Esophagus squamous epithelium (tissue), 4 donors: ENCODE results near the gene IFI44L.

ENCODE experiments used
- POLR2A ChIP-seq, 4 donors: fragments of 450-650 bp; IDR thresholded peaks; one replicate each; pipeline ENCODE4 v1.6.1; 2017; ENCODE audit warnings: antibody characterized with exemption in 4 of 4, mild to moderate bottlenecking in 4 of 4, moderate library complexity in 3 of 4
- TF ChIP-seq, protein P1 (sequence below), 6 experiments: fragments of 450-650 bp in 4 of 6; fragments of 200-600 bp in 2 of 6; sonication (generic) in 2 of 6; IDR thresholded peaks; one replicate each; pipeline ENCODE4 v1.5.1; 2016 to 2019; ENCODE audit warnings: antibody characterized with exemption in 6 of 6, mild to moderate bottlenecking in 4 of 6, moderate library complexity in 4 of 6

DNA sequence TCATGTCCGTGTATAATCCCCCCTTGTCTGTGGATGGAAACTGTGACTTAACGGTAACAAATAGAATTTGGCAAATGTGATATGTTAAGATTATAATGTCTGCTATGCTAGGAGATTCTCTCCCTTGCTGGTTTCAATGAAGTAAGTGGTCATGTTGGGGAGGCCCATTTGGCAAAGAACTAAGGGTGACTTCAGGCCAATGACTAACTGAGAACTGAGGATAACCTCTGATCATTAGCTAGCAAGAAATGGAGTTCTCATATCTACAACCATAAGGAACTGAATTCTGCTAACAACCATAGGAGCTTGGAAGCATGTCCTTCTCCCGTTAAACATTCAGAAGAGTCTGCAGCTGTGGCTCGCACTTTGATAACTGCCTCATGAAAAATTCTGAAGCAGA is 2.3 kb downstream of the IFI44L start:
- TF ChIP-seq, protein P1, sequence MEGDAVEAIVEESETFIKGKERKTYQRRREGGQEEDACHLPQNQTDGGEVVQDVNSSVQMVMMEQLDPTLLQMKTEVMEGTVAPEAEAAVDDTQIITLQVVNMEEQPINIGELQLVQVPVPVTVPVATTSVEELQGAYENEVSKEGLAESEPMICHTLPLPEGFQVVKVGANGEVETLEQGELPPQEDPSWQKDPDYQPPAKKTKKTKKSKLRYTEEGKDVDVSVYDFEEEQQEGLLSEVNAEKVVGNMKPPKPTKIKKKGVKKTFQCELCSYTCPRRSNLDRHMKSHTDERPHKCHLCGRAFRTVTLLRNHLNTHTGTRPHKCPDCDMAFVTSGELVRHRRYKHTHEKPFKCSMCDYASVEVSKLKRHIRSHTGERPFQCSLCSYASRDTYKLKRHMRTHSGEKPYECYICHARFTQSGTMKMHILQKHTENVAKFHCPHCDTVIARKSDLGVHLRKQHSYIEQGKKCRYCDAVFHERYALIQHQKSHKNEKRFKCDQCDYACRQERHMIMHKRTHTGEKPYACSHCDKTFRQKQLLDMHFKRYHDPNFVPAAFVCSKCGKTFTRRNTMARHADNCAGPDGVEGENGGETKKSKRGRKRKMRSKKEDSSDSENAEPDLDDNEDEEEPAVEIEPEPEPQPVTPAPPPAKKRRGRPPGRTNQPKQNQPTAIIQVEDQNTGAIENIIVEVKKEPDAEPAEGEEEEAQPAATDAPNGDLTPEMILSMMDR (IDR thresholded peaks at IDR 0.05), result no peak
- no peak for TF ChIP-seq POLR2A (IDR thresholded peaks at IDR 0.05)
